ENCODE results near the gene HOXB5. TPM values are rescaled to one million over a fixed set of nuclear protein-coding genes. Genes with fewer than 3 reads are reported as not detected.
A peak's percentile ranks its signal among the peaks of the same experiment; 100 is the strongest.

Gene HOXB5
- total RNA-seq, 2 donors from 2014 or later = not detected

DNA sequence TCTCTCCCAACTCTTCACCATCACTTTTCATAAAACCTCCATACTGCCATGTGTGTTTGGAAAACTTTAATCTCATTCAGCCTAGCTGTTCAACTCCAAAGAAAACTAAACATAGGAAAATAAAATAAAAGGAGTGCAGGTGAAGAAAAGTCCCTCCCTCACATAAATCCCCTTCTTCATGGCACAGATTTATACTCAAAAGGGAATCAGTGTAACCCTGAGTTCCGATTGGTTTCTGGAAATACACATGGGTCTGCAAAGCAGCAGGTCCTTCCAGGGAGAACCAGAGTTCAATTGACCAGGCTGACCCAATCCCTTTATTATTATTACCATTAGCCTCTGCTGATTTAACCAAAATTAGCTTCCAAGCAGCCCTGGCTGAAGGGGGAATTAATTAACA is 39.8 kb downstream of the HOXB5 start:
- H3K9me3 ChIP-seq (ENCODE audit: control insufficient read depth, low read length, poor library complexity, severe bottlenecking) = no peaks in the 10 kb centered on the region
- Mint-ChIP-seq H3K4me3 (no peak overlapping the region), H3K27me3 (peaks cover 25% of the 10 kb centered on the region), H3K4me1 (peaks cover 14% of the 10 kb centered on the region), H3K36me3 (ENCODE audit: low read depth) (peaks cover 5% of the 10 kb centered on the region), H3K27ac (no peak overlapping the region)
- DNase-seq (no peak), ATAC-seq (no peak)

DNA sequence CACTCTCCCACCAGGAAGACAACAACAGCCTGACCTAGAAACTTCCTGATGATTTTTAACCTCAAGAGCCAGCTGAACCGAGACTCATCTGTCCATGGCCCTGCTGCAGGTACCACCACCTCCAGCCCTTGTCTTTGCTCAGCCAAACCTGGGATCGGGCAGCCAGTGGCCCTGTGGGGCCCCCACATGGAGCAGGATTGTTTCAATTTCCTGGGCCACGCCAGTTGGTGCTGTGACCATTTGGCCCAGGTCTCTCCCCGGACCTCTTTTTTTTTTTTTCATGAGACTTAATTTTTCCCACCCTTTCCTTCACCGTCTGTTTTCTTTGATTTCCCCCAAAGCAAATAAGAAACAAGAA is 40.4 kb downstream of the HOXB5 start:
- H3K4me1 Mint-ChIP-seq = peaks cover 16% of the 10 kb centered on the region
- DNase-seq (no peak), ATAC-seq (no peak)
- no peaks in the 10 kb centered on the region for H3K9me3 ChIP-seq (ENCODE audit: control insufficient read depth, low read length, poor library complexity, severe bottlenecking)
- H3K27ac Mint-ChIP-seq = no peak overlapping the region
- H3K4me3 Mint-ChIP-seq = no peak overlapping the region
- peaks cover 18% of the 10 kb centered on the region for H3K27me3 Mint-ChIP-seq
- H3K36me3 Mint-ChIP-seq (ENCODE audit: low read depth) = peaks cover 2% of the 10 kb centered on the region

DNA sequence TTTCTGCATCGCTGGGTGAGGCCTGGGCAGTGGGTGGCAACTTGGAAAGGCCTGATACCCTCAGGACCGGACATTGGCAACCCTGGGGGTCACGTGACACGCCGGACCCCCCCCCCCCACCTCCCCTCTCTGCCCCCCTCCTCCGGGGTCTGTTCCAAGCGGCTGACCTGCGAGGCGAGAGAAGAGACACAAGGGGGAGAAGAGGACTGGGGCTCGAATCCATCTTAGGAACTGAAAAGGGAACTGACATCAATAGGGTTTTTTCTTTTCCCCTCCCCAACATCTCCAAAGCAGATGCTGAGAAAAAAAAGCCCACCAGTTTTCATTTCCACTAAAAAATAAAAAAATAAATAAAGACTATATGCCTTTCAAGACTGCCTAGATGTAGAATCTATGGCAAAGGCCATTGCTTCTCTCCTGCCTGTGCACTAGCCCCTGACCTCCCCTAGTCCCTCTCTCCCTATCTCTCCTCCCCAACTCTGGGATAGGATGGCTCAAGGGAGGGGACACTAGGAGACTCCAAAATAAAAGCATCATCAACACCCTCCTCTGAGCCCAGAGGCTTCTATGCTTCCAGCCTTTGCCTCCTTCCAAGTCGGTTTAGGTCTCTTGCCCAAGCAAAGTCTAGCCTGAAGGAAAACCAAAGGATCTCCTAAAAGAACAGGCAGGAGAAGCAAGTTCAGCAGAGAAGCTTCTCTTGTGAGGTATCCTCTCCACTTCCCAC is 41.0 kb downstream of the HOXB5 start:
- H3K9me3 ChIP-seq (ENCODE audit: control insufficient read depth, low read length, poor library complexity, severe bottlenecking) = no peaks in the 10 kb centered on the region
- ATAC-seq (no peak), DNase-seq (no peak)
- Mint-ChIP-seq H3K4me3 (no peak overlapping the region), H3K36me3 (ENCODE audit: low read depth) (peaks cover 2% of the 10 kb centered on the region), H3K27me3 (peaks cover 15% of the 10 kb centered on the region), H3K27ac (no peak overlapping the region), H3K4me1 (peaks cover 16% of the 10 kb centered on the region)

DNA sequence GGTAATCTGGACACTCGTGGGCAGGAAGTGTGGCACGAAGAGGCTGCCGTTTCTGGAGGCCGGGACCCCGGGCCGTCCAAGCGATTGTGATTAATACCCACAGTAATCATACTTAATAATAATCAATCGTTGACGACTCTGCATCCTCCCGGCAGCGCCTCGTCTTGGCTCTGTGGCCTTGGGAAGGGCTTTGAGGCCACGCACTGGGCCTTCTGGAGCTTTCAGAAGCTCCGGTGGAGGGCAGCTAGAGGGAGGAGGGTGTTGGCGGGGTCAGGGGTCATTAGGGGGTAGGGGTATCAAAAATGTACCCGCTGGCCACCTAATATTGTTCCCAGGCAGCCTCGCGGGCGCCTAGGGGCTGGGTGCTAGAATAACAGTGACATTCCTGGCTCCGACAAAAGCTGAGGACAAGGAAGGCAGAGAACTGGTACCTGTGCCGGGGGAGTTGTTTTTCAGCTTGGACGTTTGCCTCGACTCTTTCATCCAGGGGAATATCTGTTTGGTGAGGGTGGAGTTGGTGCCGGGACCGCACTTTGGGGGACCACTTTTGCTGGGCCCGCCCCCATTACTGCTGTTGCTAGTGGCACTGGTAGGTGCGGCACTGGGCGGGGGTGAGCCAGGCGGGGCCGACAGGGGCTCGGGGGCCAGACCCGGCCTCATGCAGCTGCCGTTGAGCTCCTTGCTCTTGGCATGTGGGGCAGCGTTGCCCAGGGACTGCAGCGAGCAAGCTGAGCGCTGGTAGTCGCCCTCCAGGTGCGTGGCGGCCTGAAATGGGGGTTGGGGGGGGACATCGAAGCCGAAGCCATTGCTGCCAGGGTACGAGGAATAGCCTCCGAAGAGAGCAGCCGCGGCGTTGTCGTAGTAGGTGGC is 41.7 kb downstream of the HOXB5 start:
- H3K27ac Mint-ChIP-seq = no peak overlapping the region
- H3K4me3 Mint-ChIP-seq = no peak overlapping the region
- H3K27me3 Mint-ChIP-seq = peaks cover 13% of the 10 kb centered on the region
- DNase-seq = no peak
- peaks cover 2% of the 10 kb centered on the region for H3K36me3 Mint-ChIP-seq (ENCODE audit: low read depth)
- no peak for ATAC-seq
- H3K4me1 Mint-ChIP-seq = peaks cover 16% of the 10 kb centered on the region
- H3K9me3 ChIP-seq (ENCODE audit: control insufficient read depth, low read length, poor library complexity, severe bottlenecking) = no peaks in the 10 kb centered on the region

DNA sequence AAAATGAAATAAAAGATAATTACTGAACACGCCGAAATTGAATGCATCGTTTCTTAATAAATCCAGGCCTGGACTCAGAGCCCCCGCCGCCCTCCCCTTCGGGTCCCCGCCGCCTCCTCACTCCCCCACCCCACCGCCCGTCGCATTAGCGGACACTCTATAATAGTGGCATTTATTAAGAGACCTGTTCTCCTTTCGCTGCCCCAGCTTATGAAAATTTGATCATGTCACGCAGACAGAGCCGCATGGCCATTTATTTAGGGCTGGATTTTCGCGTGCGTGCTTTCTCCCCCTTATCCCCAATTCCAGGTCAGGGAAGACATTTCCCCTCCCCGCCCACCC is 42.4 kb downstream of the HOXB5 start:
- no peaks in the 10 kb centered on the region for H3K9me3 ChIP-seq (ENCODE audit: control insufficient read depth, low read length, poor library complexity, severe bottlenecking)
- no peak for DNase-seq
- H3K4me3 Mint-ChIP-seq = no peak overlapping the region
- H3K36me3 Mint-ChIP-seq (ENCODE audit: low read depth) = peaks cover 2% of the 10 kb centered on the region
- H3K27me3 Mint-ChIP-seq = peaks cover 7% of the 10 kb centered on the region
- H3K27ac Mint-ChIP-seq = no peak overlapping the region
- no peak for ATAC-seq
- H3K4me1 Mint-ChIP-seq = peaks cover 13% of the 10 kb centered on the region

DNA sequence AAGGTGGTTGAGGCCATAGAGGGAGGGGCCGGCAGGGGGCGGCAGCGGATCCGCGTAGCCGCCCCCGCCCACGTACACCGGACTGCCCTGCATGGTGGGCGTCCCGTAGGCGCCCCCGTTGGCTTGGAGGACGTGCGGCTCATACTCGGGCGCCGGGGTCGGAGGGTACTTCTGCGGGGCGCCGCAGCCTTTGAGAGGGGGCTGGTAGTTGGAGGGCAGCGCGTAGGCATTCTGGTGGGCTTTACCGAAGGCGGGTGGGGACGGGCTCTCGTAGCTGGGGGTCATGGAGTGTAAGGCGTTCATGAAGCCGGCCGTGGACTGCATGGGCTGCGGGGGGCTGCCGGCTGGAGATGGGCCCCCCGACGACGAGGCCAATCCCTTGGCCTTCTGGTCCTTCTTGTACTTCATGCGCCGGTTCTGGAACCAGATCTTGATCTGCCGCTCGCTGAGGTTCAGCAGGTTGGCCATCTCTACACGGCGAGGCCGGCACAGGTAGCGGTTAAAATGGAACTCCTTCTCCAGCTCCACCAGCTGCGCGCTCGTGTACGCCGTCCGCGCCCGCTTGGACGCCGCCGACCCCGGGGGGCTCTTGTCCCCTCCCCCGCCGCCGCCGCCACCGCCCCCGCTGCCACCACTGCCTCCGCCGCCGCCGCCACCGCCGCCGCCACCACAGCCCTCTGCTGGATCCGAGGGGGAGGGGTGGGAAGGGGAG is 42.9 kb downstream of the HOXB5 start:
- H3K9me3 ChIP-seq (ENCODE audit: control insufficient read depth, low read length, poor library complexity, severe bottlenecking) = no peaks in the 10 kb centered on the region
- Mint-ChIP-seq H3K4me3 (no peak overlapping the region), H3K27ac (no peak overlapping the region), H3K27me3 (peaks cover 6% of the 10 kb centered on the region), H3K4me1 (peaks cover 15% of the 10 kb centered on the region), H3K36me3 (ENCODE audit: low read depth) (peaks cover 2% of the 10 kb centered on the region)
- DNase-seq = no peak
- ATAC-seq = no peak

DNA sequence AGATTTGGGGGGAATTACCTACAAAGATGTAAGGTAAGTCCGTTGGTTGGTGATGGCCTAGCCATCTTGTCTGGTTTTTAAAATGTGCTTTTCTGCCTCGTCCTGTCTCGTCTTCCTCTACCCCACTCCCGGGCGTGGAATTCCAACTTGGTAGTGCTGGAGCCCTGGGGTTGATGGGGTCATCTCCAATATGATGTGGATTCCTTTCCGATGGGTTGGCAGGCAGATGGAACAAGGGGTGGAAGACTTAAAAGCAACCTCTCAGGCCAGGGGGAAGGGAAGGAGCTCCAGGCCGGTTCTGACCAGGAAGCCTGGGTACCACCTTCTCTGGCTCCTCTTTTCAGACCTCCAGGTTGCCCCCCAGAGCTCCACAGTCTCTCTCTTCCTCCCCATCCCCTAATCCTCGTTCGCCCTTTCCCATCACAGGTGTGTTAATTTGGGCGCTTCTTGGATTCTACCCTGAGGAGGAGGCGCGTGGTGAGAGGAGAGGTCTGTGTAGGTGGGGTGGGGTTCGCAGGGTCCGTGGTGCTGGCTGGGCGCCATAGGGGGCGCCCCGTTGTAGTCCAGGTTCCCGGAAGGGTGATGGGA is 43.6 kb downstream of the HOXB5 start:
- DNase-seq (no peak), ATAC-seq (no peak)
- H3K4me1 Mint-ChIP-seq = peaks cover 11% of the 10 kb centered on the region
- no peak overlapping the region for H3K27ac Mint-ChIP-seq
- H3K36me3 Mint-ChIP-seq (ENCODE audit: low read depth) = no peaks in the 10 kb centered on the region
- H3K4me3 Mint-ChIP-seq = no peak overlapping the region
- H3K27me3 Mint-ChIP-seq = peaks cover 6% of the 10 kb centered on the region
- H3K9me3 ChIP-seq (ENCODE audit: control insufficient read depth, low read length, poor library complexity, severe bottlenecking) = no peaks in the 10 kb centered on the region

DNA sequence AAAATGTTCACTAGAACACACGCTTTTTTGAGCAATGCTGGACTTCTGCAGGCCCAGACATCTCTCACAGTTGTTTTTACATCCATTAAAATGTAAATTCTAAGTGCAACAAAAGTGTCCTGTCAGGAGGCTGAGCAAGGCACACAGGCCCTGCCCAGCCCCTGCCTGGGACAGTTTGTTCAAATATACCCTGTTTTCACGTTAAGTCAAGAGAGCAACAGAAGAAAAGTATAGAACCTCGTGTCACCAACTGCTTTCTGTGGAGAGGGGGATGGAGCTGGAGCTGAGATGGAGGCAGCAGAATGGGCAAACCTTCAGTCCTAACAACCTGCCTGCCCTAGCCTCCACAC is 44.3 kb downstream of the HOXB5 start:
- Mint-ChIP-seq H3K27ac (no peak overlapping the region), H3K4me1 (peaks cover 12% of the 10 kb centered on the region), H3K27me3 (peaks cover under 1% of the 10 kb centered on the region), H3K4me3 (no peak overlapping the region), H3K36me3 (ENCODE audit: low read depth) (no peaks in the 10 kb centered on the region)
- DNase-seq (no peak), ATAC-seq (no peak)
- H3K9me3 ChIP-seq (ENCODE audit: control insufficient read depth, low read length, poor library complexity, severe bottlenecking) = no peaks in the 10 kb centered on the region

DNA sequence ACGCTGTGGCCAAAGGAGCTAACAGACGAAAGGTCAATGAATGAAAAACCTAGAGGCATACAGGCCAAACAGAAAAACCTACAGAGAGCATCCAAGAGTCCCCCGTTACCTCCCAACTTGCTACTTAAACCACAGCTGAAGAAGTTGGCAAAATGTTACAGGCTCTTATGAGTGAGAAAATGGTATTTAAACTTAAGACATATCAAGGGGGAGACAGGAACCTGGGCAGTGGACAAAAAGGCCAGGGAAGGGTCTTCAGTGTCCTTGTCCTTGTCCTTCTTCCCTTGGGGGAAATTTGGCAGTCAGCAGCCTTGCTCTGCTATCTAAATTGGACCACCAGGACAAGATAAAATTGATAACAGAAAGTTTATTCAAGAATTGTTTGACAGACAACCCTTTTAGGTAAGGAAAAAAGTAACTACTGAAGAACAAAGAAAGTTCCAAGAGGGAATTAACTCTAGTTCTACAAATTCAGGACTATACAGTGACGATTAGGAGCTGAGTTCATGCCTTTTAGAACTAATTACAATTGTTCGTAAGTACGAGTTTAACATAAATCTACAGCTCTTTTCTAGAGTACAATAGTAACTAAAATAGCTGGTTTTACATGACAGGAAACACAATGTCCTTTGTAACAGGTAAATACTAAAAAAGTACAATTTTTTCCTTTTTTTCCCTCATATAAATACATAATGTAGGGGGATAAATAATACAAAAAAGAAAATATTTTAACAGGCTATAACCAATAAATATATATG is 44.9 kb downstream of the HOXB5 start:
- no peaks in the 10 kb centered on the region for H3K36me3 Mint-ChIP-seq (ENCODE audit: low read depth)
- peaks cover 15% of the 10 kb centered on the region for H3K4me1 Mint-ChIP-seq
- no peaks in the 10 kb centered on the region for H3K9me3 ChIP-seq (ENCODE audit: control insufficient read depth, low read length, poor library complexity, severe bottlenecking)
- ATAC-seq (no peak), DNase-seq (no peak)
- peak overlapping the region; percentile 56 for H3K4me3 Mint-ChIP-seq
- peak overlapping the region; percentile 98 for H3K27ac Mint-ChIP-seq
- H3K27me3 Mint-ChIP-seq = no peaks in the 10 kb centered on the region

DNA sequence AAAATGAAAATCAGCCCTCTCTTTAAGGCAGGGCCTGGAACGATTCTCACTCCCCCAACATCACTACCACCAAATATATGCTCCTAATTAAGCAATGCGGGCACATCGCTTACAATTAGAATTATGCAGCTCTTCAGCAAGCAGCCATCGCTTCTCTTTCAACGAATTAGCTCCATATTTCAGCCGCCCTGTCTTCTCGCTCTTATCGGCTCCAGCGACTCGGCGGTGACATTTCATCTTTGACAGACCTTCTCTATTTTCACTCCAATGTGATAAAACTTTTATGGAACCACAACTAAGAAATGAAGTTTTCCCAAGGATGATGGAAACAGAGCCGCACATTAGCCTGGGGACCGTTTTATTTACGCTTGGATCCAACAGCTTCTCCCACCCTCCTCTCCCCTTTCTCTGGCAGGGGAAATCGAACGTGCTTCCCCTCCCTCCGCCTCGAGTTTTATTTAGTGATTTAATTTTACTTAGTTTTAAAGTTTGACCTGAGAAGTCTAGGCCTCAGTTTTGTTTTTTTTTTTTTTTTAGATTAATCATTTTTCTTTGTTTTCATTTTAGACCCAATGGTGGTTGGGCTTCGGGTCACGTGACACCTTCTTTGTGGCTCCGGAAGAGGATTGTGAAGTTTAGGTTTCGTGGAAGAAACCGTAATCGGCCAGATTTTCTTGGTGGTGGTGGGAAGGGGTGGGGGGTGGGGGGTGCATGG is 45.6 kb downstream of the HOXB5 start:
- no peaks in the 10 kb centered on the region for H3K27me3 Mint-ChIP-seq
- DNase-seq (no peak), ATAC-seq (no peak)
- H3K27ac Mint-ChIP-seq = peak overlapping the region; percentile 98
- H3K4me3 Mint-ChIP-seq = peak overlapping the region; percentile 72
- H3K36me3 Mint-ChIP-seq (ENCODE audit: low read depth) = peaks cover 2% of the 10 kb centered on the region
- no peaks in the 10 kb centered on the region for H3K9me3 ChIP-seq (ENCODE audit: control insufficient read depth, low read length, poor library complexity, severe bottlenecking)
- peaks cover 15% of the 10 kb centered on the region for H3K4me1 Mint-ChIP-seq

DNA sequence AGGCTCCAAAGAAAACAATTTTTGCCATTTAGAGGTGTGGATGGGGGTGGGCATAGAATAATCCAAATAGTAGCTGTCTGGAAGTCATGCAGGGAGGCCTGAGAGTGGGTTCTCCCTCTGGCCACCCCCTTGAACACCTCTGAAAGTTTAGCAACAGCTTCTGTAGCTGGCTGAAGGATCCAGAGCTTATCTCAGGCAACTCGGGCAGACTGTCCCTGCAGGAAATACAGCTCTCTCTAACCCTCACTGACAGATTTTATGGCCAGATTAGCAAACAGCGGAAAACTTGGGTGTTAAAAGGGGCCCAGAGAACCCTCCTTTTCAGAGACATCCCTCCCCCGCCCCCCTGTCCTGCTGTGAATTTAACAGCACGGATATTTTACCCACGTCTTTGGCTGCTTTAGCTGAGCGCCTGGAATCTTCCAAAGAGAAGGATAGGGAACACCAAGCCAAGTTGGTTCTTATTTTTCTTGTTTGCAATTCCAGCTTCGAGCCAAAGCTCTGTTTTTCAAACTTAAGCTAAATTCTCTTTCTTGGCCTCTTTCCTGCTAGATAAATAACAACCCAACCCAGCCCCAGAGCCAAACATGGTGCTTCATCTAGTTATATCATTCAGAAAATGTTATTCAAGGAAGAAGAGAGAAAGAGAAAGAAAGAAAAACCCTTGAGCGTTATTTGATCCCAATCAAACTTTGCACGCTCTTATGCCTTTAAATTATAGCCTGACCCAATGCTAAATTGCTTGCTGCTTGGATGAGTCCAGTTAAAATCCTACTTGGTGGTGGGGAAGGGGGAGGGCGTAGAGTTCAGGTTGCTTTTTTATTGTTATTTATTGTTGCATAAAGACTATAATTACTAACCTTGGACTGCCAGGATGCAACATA is 46.4 kb downstream of the HOXB5 start:
- no peaks in the 10 kb centered on the region for H3K9me3 ChIP-seq (ENCODE audit: control insufficient read depth, low read length, poor library complexity, severe bottlenecking)
- peaks cover 3% of the 10 kb centered on the region for H3K27me3 Mint-ChIP-seq
- peaks cover 6% of the 10 kb centered on the region for H3K36me3 Mint-ChIP-seq (ENCODE audit: low read depth)
- ATAC-seq (no peak), DNase-seq (no peak)
- H3K4me1 Mint-ChIP-seq = peaks cover 19% of the 10 kb centered on the region
- H3K27ac Mint-ChIP-seq = peak overlapping the region; percentile 98
- H3K4me3 Mint-ChIP-seq = peak overlapping the region; percentile 96
